ENCODE results near the gene NPFFR1.
"Not testable (repeated sequence)": the region's sequence is repeated elsewhere in the genome, so short reads cannot be mapped to it uniquely, and the experiment has no call there.

Gene NPFFR1

GRCh38 chr10:70260734-70261133 lies 23.1 kb downstream of the NPFFR1 start:
- no peak overlapping the region for H3K4me3 ChIP-seq (replicated peaks; ENCODE audit: low read depth, low read length)
- DNase-seq (ENCODE audit: low read depth): no peak
- TF ChIP-seq CTCF (IDR thresholded peaks at IDR 0.05; ENCODE audit: low read length, missing control alignments): no peak

GRCh38 chr10:70260259-70260658 lies 23.5 kb downstream of the NPFFR1 start:
- no peak overlapping the region for H3K4me3 ChIP-seq (replicated peaks; ENCODE audit: low read depth, low read length)
- no peak for TF ChIP-seq CTCF (IDR thresholded peaks at IDR 0.05; ENCODE audit: low read length, missing control alignments)
- DNase-seq (ENCODE audit: low read depth): no peak

GRCh38 chr10:70258216-70258615 lies 25.6 kb downstream of the NPFFR1 start:
- no peak overlapping the region for H3K4me3 ChIP-seq (replicated peaks; ENCODE audit: low read depth, low read length)
- no peak for TF ChIP-seq CTCF (IDR thresholded peaks at IDR 0.05; ENCODE audit: low read length, missing control alignments)
- DNase-seq (ENCODE audit: low read depth): peak; percentile 16

GRCh38 chr10:70257816-70258215 lies 26.0 kb downstream of the NPFFR1 start:
- not testable (repeated sequence) for H3K4me3 ChIP-seq (replicated peaks; ENCODE audit: low read depth, low read length)
- peak; percentile 11 for DNase-seq (ENCODE audit: low read depth)

GRCh38 chr10:70256463-70256862 lies 27.3 kb downstream of the NPFFR1 start:
- H3K4me3 ChIP-seq (replicated peaks; ENCODE audit: low read depth, low read length): no peak overlapping the region
- no peak for DNase-seq (ENCODE audit: low read depth)
- no peak for TF ChIP-seq CTCF (IDR thresholded peaks at IDR 0.05; ENCODE audit: low read length, missing control alignments)

GRCh38 chr10:70255329-70256299 lies 28.2 kb downstream of the NPFFR1 start:
- no peak for TF ChIP-seq CTCF (IDR thresholded peaks at IDR 0.05; ENCODE audit: low read length, missing control alignments)
- H3K4me3 ChIP-seq (replicated peaks; ENCODE audit: low read depth, low read length): no peak overlapping the region
- DNase-seq (ENCODE audit: low read depth): peak; percentile 68

- no peak overlapping the region for H3K4me3 ChIP-seq (replicated peaks; ENCODE audit: low read depth, low read length)
- no peak for TF ChIP-seq CTCF (IDR thresholded peaks at IDR 0.05; ENCODE audit: low read length, missing control alignments)
- DNase-seq (ENCODE audit: low read depth): no peak
These were observed 29.0 kb downstream of the NPFFR1 start for GRCh38 chr10:70254778-70255328.

All from fibroblast of pulmonary artery (primary cell).